GM12874 (cell line): ENCODE data around the gene SWT1.

Experiments used
- CTCF ChIP-seq: IDR thresholded peaks from 2 replicates; pipeline ENCODE4 v1.5.1; 2011; ENCODE audit warnings: low read depth, mild to moderate bottlenecking, control low read depth, low read length, moderate library complexity; ENCODE audit not compliant: insufficient read depth

The SWT1 gene

DNA sequence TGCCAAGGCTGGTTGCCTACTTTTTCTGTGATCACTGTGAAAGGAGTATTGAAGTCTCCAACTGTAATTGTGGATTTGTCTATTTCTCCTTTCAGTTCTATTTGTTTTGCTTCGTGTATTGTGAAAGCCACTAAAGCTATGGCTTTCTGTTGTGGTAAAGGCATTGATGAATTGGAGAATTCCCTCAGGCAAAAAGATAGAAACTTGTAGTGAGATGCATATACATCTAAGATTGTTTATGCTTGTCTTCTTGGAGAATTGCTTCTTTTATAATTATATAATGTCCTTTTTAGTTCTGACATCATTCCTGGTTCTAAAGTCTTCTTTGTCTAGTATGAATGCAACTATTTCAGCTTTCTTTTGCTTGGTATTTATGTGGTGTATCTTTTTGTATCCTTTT is 36.8 kb downstream of the SWT1 start:
- TF ChIP-seq CTCF, result no peak

- no peak for TF ChIP-seq CTCF
These were observed 43.9 kb downstream of the SWT1 start for GRCh38 chr1:185200889-185201288.

GRCh38 chr1:185207170-185207569 is 50.2 kb downstream of the SWT1 start:
- TF ChIP-seq CTCF, result no peak

DNA sequence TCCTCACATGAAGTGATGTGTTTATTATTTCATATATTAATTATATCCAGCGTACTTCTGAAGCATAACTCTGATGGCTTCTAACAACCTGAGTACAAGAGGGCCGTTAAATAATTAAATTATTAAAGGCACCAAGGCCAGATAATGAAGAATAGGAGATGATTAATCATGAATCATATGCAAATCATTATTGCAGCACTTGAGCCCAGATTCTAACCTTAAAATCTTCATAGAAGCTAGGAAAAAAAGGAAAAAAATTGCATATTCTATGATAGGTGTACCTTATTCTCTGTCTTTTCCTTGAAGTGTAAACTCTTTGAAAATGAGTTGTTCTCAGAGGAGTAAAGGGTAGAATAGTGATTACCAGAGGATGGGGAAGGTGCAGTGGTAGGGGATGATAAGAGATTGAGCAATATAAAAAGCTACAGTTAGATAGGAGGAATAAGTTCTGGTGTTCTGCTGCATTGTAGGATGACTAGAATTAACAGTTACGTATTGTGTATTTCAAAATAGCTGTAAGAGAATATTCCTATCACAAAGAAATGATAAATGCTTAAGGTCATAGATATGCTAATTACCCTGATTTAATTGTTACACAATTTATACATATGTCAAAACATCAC is 51.1 kb downstream of the SWT1 start:
- no peak for TF ChIP-seq CTCF

GRCh38 chr1:185208626-185209180 is 51.7 kb downstream of the SWT1 start:
- TF ChIP-seq CTCF, result no peak

GRCh38 chr1:185213091-185213490 is 56.1 kb downstream of the SWT1 start:
- no peak for TF ChIP-seq CTCF

DNA sequence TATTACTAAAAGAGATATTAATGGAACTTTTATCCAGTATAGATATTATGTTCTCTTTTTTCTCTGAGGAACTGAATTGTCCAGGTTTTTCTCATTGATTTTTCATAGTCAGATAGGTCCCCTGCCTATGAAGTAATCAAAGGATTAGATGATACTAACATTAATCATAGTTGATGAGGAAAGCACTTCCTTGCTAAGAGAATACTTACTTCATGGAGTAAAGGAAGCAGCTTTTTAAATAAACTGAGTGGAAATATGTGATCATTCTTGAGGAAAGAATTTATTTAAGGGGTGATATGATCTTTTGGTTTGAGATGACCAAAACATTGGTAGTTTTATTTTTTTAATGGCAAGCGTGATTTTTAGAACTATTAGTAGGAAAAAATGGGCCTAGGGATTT is 58.9 kb downstream of the SWT1 start:
- TF ChIP-seq CTCF, result no peak
